Measurements from ENCODE around the gene RHBDL3. TPM values are rescaled to one million over a fixed set of nuclear protein-coding genes. Genes with fewer than 3 reads are reported as not detected.

Gene RHBDL3
- total and polyA plus RNA-seq, 2 donors (not counting 3 experiments of a cell fraction or from before 2014, with no cell fraction given), result 0.11 to 0.20 TPM

DNA sequence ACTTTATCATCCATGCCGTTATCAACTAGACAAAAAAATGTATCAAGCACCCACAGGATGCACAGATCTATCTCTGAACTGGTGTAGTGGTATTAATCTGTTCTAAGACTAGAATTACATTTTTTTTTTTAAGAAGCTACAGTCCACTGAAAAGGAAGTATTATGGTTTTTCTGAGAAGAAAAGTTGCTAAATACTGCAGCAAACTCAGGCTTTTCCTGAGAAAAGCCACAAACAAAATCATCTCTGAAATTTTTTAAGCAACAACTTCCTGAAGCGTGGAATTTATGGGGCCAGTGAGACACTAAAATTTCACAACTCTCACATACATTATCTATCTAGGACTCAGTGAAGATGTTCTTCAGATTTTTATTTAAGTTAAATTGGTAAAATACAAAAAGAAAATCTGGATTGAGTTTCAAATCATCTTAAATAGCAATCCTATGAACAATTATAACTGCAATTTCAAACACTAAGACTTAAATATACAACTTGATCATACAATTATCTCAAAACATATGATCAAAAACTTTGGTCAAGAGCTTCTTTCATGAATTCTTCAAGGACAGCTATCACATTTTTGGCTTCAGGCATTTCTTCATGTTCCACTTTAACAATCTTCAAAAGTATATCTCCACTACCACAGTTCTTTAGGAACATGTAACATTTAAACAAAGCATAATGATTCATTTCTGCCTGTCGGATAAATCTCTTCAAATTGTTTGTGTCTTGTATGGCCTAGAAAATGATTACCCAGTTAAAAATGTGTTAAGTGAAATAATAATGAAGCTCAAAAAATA is 65.8 kb downstream of the RHBDL3 start:
- no TSS peak for BruUV-seq (replicated peaks)
- POLR2A ChIA-PET, result no interaction called here

More for the DNA sequence above, 65.8 kb downstream of the RHBDL3 start:
- no peak for DNase-seq (ENCODE audit: low read depth, low spot score)
- H4K20me1 ChIP-seq (replicated peaks; ENCODE audit: control insufficient read depth, extremely low read depth, insufficient read depth, low read length), result no peaks in the 10 kb centered on the region
- peaks cover 0 to 8% of the 10 kb centered on the region in 2 experiments for H3K36me3 ChIP-seq (ENCODE audit: control insufficient read depth in 2 of 2, extremely low read depth in 1 of 2, insufficient read depth in 2 of 2, low read length in 2 of 2)
- no peaks in the 10 kb centered on the region for H3K4me1 ChIP-seq (ENCODE audit: control insufficient read depth, extremely low read depth, insufficient read depth, low read length)
- H3K4me2 ChIP-seq (ENCODE audit: insufficient read depth, low read length), result no peak overlapping the region
- H3K4me3 ChIP-seq (replicated peaks in 1 of 3; ENCODE audit: insufficient read depth in 1 of 3, low read depth in 1 of 3, low read length in 3 of 3), result no peak overlapping the region
- no peak overlapping the region for H2AFZ ChIP-seq (ENCODE audit: low read depth, low read length)
- H3K9me3 ChIP-seq (replicated peaks; ENCODE audit: control insufficient read depth, insufficient read depth, low read length), result no peaks in the 10 kb centered on the region
- TF ChIP-seq EZH2 (IDR thresholded peaks at IDR 0.05; ENCODE audit: borderline replicate concordance, low read depth, low read length, severe bottlenecking) (no peak), JUN (IDR thresholded peaks at IDR 0.05; ENCODE audit: borderline replicate concordance, insufficient read depth, insufficient read length, low read depth) (no peak), POLR2AphosphoS5 (IDR thresholded peaks at IDR 0.05; ENCODE audit: insufficient read depth, low read depth, low read length) (no peak), GATA2 (IDR thresholded peaks at IDR 0.05; ENCODE audit: insufficient read depth, insufficient read length, low read depth, low read length) (no peak), FOS (IDR thresholded peaks at IDR 0.05; ENCODE audit: borderline replicate concordance, insufficient read depth, low read length) (no peak), POLR2A (IDR thresholded peaks at IDR 0.05; ENCODE audit: low read depth, low read length) (no peak), MYC (IDR thresholded peaks at IDR 0.05; ENCODE audit: low read depth, low read length) (no peak)
- TF ChIP-seq, protein P1, sequence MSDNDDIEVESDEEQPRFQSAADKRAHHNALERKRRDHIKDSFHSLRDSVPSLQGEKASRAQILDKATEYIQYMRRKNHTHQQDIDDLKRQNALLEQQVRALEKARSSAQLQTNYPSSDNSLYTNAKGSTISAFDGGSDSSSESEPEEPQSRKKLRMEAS (IDR thresholded peaks at IDR 0.05; ENCODE audit: insufficient read depth, insufficient read length), result no peak
- TF ChIP-seq, protein P2, sequence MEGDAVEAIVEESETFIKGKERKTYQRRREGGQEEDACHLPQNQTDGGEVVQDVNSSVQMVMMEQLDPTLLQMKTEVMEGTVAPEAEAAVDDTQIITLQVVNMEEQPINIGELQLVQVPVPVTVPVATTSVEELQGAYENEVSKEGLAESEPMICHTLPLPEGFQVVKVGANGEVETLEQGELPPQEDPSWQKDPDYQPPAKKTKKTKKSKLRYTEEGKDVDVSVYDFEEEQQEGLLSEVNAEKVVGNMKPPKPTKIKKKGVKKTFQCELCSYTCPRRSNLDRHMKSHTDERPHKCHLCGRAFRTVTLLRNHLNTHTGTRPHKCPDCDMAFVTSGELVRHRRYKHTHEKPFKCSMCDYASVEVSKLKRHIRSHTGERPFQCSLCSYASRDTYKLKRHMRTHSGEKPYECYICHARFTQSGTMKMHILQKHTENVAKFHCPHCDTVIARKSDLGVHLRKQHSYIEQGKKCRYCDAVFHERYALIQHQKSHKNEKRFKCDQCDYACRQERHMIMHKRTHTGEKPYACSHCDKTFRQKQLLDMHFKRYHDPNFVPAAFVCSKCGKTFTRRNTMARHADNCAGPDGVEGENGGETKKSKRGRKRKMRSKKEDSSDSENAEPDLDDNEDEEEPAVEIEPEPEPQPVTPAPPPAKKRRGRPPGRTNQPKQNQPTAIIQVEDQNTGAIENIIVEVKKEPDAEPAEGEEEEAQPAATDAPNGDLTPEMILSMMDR (IDR thresholded peaks at IDR 0.05; ENCODE audit: extremely low read depth in 1 of 2, insufficient read depth in 1 of 2, low read depth in 1 of 2, low read length in 2 of 2), result no peak
- intact Hi-C loops (cut with micrococcal nuclease) (no loop called here), dilution Hi-C loops (cut with MboI; ENCODE audit: extremely low pct_ligation_motif_present, low sequenced_read_pairs) (no loop called here)
- CTCF ChIA-PET, result interaction anchor here (0.7 to 2.0 kb wide), 3 partner anchors 11 to 15 kb away, joined by 3 to 5 read pairs (median 3); partner anchors contain the start of gene C17orf75
- H3K27me3 ChIP-seq (ENCODE audit: control insufficient read depth in 2 of 2, insufficient read depth in 2 of 2, low read length in 2 of 2), result no peaks in the 10 kb centered on the region
- H3K79me2 ChIP-seq (ENCODE audit: control insufficient read depth, insufficient read depth, low read length), result no peaks in the 10 kb centered on the region
- no peak for FAIRE-seq
- H3K9ac ChIP-seq (replicated peaks; ENCODE audit: extremely low read depth, insufficient read depth, low read length), result no peak overlapping the region
- H3K27ac ChIP-seq (ENCODE audit: insufficient read depth, low read depth, low read length), result no peak overlapping the region
- no peaks in the 10 kb centered on the region for H3K9me1 ChIP-seq (replicated peaks; ENCODE audit: control insufficient read depth, extremely low read depth, insufficient read depth, low read length)

All from endothelial cell of umbilical vein (primary cell).